IPS-18a (cell line): Measurements from ENCODE around the gene ITPRID2.

Experiments used
- H3K27ac ChIP-seq: one replicate; pipeline ENCODE4 v1.5.1; 2013; ENCODE audit warnings: low read length
- H3K27me3 ChIP-seq: one replicate; pipeline ENCODE4 v1.6.1; 2013; ENCODE audit warnings: mild to moderate bottlenecking, low read length; ENCODE audit not compliant: control insufficient read depth, insufficient read depth
- H3K36me3 ChIP-seq: one replicate; pipeline ENCODE4 v1.6.1; 2013; ENCODE audit warnings: low read depth, low read length; ENCODE audit not compliant: control insufficient read depth
- H3K4me1 ChIP-seq: one replicate; pipeline ENCODE4 v1.6.1; 2013; ENCODE audit warnings: low read depth, low read length; ENCODE audit not compliant: control insufficient read depth
- H3K4me3 ChIP-seq: one replicate; pipeline ENCODE4 v1.5.1; 2013; ENCODE audit warnings: low read length
- H3K9ac ChIP-seq: one replicate; pipeline ENCODE4 v1.6.1; 2013; ENCODE audit warnings: mild to moderate bottlenecking, low read length, moderate library complexity
- H3K9me3 ChIP-seq: one replicate; pipeline ENCODE4 v1.6.1; 2013; ENCODE audit warnings: low read depth, low read length; ENCODE audit not compliant: control insufficient read depth

ITPRID2 gene

GRCh38 chr2:181977661-181978350, 86.3 kb downstream of the ITPRID2 start:
- no peaks in the 10 kb centered on the region for H3K9me3 ChIP-seq
- no peaks in the 10 kb centered on the region for H3K27me3 ChIP-seq
- no peak overlapping the region for H3K27ac ChIP-seq
- H3K4me3 ChIP-seq, result no peak overlapping the region
- no peaks in the 10 kb centered on the region for H3K36me3 ChIP-seq
- no peak overlapping the region for H3K9ac ChIP-seq
- H3K4me1 ChIP-seq, result no peaks in the 10 kb centered on the region

- H3K4me1 ChIP-seq, result no peaks in the 10 kb centered on the region
- H3K36me3 ChIP-seq, result no peaks in the 10 kb centered on the region
- H3K27ac ChIP-seq, result no peak overlapping the region
- no peak overlapping the region for H3K9ac ChIP-seq
- no peaks in the 10 kb centered on the region for H3K9me3 ChIP-seq
- H3K27me3 ChIP-seq, result no peaks in the 10 kb centered on the region
- H3K4me3 ChIP-seq, result no peak overlapping the region
These were observed 87.0 kb downstream of the ITPRID2 start for GRCh38 chr2:181978351-181979150.
